C4-2B (cell line): ENCODE measurements around the gene DCDC2C.

ENCODE experiments used
- ZFX ChIP-seq: fragments of 450-650 bp; IDR thresholded peaks from 2 replicates; pipeline ENCODE4 v1.6.1; 2017
- TF ChIP-seq, protein P1 (sequence below): fragments of 450-650 bp; conservative IDR thresholded peaks from 2 replicates; pipeline ENCODE4 v1.5.1; 2017; ENCODE audit warnings: mild to moderate bottlenecking

DNA sequence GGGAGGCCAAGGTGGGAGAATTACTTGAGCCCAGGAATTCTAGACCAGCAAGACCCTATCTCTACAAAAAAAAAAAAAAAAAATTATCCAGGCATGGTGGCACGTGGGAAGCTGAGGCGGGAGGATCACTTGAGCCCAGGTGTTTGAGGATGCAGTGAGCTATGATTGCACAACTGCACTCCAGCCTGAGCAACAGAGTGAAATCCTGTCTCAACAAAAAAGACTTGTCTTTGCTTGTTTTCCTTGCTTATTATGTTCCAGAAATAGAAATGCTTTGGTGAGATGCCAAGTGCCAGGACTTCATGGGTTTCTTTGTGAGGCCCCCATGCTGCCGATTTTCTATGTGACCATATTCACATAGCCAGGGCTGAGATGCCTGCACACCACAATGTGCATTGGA lies 9.0 kb downstream of the DCDC2C start:
- TF ChIP-seq, protein P1, sequence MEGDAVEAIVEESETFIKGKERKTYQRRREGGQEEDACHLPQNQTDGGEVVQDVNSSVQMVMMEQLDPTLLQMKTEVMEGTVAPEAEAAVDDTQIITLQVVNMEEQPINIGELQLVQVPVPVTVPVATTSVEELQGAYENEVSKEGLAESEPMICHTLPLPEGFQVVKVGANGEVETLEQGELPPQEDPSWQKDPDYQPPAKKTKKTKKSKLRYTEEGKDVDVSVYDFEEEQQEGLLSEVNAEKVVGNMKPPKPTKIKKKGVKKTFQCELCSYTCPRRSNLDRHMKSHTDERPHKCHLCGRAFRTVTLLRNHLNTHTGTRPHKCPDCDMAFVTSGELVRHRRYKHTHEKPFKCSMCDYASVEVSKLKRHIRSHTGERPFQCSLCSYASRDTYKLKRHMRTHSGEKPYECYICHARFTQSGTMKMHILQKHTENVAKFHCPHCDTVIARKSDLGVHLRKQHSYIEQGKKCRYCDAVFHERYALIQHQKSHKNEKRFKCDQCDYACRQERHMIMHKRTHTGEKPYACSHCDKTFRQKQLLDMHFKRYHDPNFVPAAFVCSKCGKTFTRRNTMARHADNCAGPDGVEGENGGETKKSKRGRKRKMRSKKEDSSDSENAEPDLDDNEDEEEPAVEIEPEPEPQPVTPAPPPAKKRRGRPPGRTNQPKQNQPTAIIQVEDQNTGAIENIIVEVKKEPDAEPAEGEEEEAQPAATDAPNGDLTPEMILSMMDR = no peak
- TF ChIP-seq ZFX = no peak
